Osteocyte (in vitro differentiated cells): ENCODE results near the gene MPRIP. TPM values are rescaled to one million over a fixed set of nuclear protein-coding genes. Genes with fewer than 3 reads are reported as not detected.
"Not testable (repeated sequence)": the region's sequence is repeated elsewhere in the genome, so short reads cannot be mapped to it uniquely, and the experiment has no call there.

Experiments used
- DNase-seq: peaks from one replicate; pipeline ENCODE4 v3.0.0; 2021; ENCODE audit warnings: mixed read lengths; ENCODE audit not compliant: unreplicated experiment; ENCODE audit errors: extremely low spot score
- H3K27ac Mint-ChIP-seq: one replicate; pipeline ENCODE4 v1.8.0; 2021; ENCODE audit warnings: mild to moderate bottlenecking, mixed read lengths; ENCODE audit not compliant: unreplicated experiment
- H3K27me3 Mint-ChIP-seq: one replicate; pipeline ENCODE4 v1.8.0; 2021; ENCODE audit warnings: mixed read lengths; ENCODE audit not compliant: unreplicated experiment
- H3K36me3 Mint-ChIP-seq: one replicate; pipeline ENCODE4 v1.8.0; 2021; ENCODE audit warnings: mixed read lengths; ENCODE audit not compliant: unreplicated experiment
- H3K4me1 Mint-ChIP-seq: one replicate; pipeline ENCODE4 v1.8.0; 2021; ENCODE audit warnings: mixed read lengths; ENCODE audit not compliant: unreplicated experiment
- H3K4me3 Mint-ChIP-seq: one replicate; pipeline ENCODE4 v1.8.0; 2021; ENCODE audit warnings: mild to moderate bottlenecking, moderate library complexity, mixed read lengths; ENCODE audit not compliant: unreplicated experiment
- H3K9me3 Mint-ChIP-seq: one replicate; pipeline ENCODE4 v1.8.0; 2021; ENCODE audit warnings: mixed read lengths; ENCODE audit not compliant: unreplicated experiment
- total RNA-seq: library from RNA; stranded (reverse); gene quantifications from 2 replicates; pipeline ENCODE4 v1.2.1, GENCODE V29; 2021
- TF ChIP-seq, protein P1 (sequence below): fragments of 200-600 bp; sonication (generic); IDR thresholded peaks from 2 replicates; pipeline ENCODE4 v1.5.0; 2021; ENCODE audit warnings: antibody characterized with exemption, mild to moderate bottlenecking, moderate library complexity

MPRIP gene
- total RNA-seq, 1 donor from 2014 or later, result 206 TPM

DNA sequence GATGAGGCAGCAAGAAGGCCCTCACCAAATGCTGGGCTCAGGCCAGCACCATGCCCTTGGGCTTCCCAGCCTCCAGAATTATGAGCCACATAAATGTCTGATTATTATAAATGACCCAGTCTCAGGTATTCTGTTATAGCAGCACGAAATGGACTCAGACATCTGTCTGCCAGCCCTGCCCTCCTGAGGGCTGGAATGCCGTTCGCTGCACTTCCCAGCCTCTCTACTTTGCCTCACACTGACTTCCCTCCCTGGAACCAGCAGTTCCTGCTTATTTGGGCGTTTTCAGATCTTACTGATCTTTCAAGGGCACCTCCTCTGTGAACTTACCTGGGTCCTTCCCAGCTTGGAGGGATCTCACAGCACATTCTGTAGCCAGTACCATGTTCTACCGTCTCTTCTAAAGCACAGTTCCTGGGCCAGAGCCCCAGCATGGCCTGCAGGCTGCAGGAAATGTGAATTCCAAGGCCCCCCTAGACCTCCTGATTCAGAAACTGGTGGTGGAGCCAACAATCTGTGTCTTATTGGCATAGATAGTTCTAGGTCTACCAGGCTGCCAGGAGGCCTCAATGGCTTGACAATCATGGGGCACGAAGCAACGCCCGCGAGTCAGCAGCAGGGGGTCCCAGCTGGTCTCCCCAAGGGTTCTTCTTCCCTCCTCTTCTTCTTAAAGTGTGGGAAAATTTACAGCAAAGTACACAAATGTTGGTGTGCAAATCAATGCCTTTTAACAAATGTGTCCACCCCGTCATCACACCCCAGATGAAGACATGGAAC lies 33.4 kb upstream of the MPRIP start:
- not testable (repeated sequence) for DNase-seq, H3K27me3 Mint-ChIP-seq, H3K27ac Mint-ChIP-seq, H3K36me3 Mint-ChIP-seq, H3K4me3 Mint-ChIP-seq, H3K9me3 Mint-ChIP-seq
- H3K4me1 Mint-ChIP-seq, result peaks cover 23% of the 10 kb centered on the region

DNA sequence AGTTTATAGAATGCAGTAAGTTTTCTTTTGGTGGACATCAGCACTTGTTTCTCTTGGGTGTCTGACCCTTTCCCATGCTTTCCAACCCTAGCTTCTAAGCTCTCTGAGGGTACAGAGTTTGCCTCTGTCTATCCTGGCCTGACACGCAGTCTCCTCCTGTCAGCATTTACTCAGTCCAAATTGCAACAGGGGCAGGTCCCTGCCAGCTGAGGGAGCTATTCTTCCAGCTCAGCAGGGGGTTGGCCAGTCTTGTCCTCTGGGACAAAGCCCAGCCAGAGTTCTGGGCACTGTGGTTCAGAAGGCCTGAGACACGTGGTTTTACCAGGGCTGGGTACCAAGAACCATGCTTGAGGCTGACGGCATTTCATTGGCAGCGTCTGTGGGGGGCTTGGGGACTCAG lies 32.3 kb upstream of the MPRIP start:
- not testable (repeated sequence) for H3K36me3 Mint-ChIP-seq, H3K27ac Mint-ChIP-seq, H3K4me3 Mint-ChIP-seq, H3K27me3 Mint-ChIP-seq, H3K9me3 Mint-ChIP-seq, DNase-seq
- H3K4me1 Mint-ChIP-seq, result peaks cover 12% of the 10 kb centered on the region
- TF ChIP-seq, protein P1, sequence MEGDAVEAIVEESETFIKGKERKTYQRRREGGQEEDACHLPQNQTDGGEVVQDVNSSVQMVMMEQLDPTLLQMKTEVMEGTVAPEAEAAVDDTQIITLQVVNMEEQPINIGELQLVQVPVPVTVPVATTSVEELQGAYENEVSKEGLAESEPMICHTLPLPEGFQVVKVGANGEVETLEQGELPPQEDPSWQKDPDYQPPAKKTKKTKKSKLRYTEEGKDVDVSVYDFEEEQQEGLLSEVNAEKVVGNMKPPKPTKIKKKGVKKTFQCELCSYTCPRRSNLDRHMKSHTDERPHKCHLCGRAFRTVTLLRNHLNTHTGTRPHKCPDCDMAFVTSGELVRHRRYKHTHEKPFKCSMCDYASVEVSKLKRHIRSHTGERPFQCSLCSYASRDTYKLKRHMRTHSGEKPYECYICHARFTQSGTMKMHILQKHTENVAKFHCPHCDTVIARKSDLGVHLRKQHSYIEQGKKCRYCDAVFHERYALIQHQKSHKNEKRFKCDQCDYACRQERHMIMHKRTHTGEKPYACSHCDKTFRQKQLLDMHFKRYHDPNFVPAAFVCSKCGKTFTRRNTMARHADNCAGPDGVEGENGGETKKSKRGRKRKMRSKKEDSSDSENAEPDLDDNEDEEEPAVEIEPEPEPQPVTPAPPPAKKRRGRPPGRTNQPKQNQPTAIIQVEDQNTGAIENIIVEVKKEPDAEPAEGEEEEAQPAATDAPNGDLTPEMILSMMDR, result peak; percentile 19

DNA sequence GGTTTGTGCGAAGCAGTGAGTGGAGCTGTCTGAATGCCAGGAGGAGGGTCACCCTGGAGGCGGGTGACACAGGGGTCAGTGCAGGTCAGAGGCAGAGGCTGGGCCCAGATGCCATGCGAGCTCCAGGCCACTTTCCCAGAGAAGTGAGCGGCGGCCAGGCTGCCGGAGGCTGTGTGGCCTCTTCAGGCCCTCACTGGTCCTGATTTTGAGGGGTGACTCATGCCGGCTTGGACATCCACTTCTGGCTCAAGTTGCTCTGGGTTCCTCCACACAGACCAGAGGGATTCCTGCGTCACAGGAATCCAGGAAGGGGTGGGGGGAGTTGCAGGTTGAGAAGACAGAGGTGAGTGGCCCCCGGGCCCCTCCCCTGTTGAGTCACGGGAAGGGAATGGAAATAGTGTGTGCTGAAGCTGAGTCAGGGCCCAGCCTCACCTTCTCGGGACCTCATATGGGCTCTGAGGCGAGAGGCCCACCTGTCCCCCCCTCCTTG lies 31.7 kb upstream of the MPRIP start:
- DNase-seq, H3K27me3 Mint-ChIP-seq, H3K4me3 Mint-ChIP-seq, H3K36me3 Mint-ChIP-seq, H3K4me1 Mint-ChIP-seq, H3K9me3 Mint-ChIP-seq: not testable (repeated sequence)
- peak overlapping the region; percentile 60 for H3K27ac Mint-ChIP-seq

DNA sequence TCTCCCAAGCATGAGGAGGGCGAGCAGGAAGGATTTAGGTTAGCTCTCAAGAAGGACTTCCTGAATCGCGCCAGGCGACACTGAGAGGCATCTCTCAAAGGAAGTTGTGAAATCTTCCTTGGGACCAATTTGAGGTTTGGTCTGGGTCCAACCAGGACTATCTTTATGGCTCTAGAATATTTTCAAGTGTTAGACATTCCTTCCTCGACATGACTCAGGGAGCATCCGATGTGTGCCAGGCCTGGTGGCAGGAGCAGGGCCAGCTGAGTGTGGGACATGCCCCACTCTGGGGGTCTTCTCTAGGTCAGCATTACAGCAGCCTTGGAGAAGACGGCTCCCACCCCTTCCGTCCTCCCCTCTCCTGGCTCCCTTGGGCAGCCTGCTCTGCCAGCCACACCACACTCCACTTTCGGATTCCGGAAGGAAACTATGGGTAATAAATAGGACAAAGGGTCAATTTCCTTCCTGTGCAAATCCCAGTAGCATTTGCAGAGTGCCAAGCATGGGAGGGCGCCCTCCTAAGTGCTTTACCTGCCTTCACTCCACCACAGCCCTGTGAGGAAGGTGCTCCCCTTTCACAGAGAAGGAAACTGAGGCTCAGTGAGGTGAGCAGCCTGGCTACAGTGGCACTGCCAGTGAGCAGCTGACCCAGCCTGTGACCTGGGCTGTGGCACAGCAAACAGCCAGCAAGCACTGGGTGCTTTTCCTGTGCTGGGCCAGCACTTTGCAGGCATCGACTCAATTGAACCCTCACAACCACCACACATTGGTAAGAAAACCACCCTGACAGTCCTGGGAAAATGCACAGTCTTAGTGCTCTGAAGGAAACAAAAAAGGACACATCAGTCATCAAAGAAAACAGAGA lies 31.0 kb upstream of the MPRIP start:
- not testable (repeated sequence) for H3K36me3 Mint-ChIP-seq, DNase-seq, H3K4me3 Mint-ChIP-seq, H3K9me3 Mint-ChIP-seq, H3K27me3 Mint-ChIP-seq, H3K4me1 Mint-ChIP-seq
- H3K27ac Mint-ChIP-seq, result peak overlapping the region; percentile 60

DNA sequence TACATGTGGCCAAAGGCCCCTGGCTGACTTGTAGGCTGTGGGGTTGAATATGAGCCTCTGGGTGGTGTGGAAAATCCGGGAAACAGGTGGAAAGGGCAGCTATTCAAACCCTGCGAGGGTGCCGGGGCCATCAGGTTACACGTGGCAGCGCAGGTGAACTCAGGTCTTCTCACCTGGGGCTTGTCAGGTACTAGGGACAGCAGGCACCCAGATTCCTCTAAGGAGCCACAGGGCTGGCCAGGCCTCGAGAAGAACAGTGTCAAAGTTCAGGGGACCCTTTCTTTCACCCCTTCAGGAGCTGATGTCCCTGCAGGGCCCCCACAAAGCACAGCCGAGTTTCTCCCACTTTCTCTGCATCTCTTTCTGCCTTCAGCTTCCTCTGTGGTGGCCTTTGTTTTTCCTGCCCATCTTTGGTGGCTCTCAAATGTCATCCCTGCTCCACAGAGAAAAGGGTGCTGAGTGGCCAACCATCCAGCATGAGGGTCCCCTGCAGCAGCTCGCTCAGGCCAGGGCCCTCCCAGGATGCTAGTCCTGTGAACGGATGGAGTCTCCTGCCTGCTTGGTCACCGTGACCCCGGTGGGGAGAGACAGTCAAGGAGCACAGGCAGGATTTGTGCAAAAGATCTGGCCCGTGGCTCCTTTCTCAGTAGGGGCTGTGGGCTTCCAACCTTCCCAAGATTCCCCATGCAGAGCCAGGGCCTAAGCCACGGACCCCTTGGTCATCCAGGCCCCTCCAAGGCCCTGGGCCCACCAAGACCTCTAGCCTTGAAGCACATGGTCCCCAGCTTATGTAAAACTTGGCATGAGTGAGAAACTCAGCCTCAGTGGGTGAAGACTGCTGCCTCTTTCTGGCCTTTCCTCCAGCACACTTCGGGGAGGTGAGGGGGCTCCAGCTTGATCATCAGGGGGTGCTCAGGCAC lies 28.2 kb upstream of the MPRIP start:
- H3K36me3 Mint-ChIP-seq, H3K27me3 Mint-ChIP-seq, DNase-seq, H3K4me3 Mint-ChIP-seq, H3K27ac Mint-ChIP-seq, H3K9me3 Mint-ChIP-seq: not testable (repeated sequence)
- H3K4me1 Mint-ChIP-seq, result peaks cover 12% of the 10 kb centered on the region

DNA sequence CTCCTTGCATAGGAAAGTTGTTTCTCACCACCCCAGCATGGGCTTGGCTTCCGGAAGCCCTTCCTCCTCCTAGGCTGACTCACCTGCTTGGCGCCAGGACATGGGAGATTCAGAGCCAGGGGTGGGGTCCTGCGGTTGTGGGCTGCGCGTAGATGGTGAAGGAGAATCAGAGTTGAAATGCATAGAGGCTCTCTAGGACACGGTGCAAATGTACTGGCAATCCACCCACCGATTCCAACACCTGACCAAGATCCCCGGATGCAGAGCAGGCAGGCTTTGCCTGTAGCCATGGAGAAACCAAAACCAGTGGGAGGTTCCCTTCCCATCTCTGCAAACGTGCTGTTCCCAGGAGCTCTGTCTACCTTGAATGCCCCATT lies 27.5 kb upstream of the MPRIP start:
- H3K9me3 Mint-ChIP-seq, H3K27ac Mint-ChIP-seq, H3K36me3 Mint-ChIP-seq: not testable (repeated sequence)

DNA sequence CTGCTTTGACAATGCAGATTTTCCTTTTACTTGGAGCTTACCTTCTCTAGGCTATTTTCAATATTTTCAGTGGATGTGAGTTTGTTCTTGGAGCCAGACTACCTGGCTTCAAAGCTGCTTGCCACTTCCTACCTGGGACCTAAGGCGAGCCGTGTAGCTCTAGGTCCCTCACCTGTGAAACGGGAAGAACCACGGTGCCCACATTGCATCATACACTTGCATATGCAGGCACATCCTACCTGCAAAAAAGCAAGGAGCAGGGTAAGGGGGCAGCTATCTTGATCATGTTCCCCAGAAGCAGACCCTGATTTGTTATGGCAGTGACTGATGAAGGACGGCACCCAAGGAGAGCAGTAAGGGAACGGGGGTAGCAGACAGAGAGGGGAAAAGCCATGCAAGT lies 27.0 kb upstream of the MPRIP start:
- DNase-seq, result no peak
- Mint-ChIP-seq H3K36me3 (no peaks in the 10 kb centered on the region), H3K9me3 (no peaks in the 10 kb centered on the region), H3K27ac (no peak overlapping the region), H3K4me1 (peaks cover 12% of the 10 kb centered on the region), H3K27me3 (peaks cover 5% of the 10 kb centered on the region), H3K4me3 (no peak overlapping the region)
- TF ChIP-seq, protein P1, result no peak

More for the DNA sequence above, 27.5 kb upstream of the MPRIP start:
- H3K4me3 Mint-ChIP-seq, DNase-seq, H3K27me3 Mint-ChIP-seq: not testable (repeated sequence)
- peaks cover 11% of the 10 kb centered on the region for H3K4me1 Mint-ChIP-seq

DNA sequence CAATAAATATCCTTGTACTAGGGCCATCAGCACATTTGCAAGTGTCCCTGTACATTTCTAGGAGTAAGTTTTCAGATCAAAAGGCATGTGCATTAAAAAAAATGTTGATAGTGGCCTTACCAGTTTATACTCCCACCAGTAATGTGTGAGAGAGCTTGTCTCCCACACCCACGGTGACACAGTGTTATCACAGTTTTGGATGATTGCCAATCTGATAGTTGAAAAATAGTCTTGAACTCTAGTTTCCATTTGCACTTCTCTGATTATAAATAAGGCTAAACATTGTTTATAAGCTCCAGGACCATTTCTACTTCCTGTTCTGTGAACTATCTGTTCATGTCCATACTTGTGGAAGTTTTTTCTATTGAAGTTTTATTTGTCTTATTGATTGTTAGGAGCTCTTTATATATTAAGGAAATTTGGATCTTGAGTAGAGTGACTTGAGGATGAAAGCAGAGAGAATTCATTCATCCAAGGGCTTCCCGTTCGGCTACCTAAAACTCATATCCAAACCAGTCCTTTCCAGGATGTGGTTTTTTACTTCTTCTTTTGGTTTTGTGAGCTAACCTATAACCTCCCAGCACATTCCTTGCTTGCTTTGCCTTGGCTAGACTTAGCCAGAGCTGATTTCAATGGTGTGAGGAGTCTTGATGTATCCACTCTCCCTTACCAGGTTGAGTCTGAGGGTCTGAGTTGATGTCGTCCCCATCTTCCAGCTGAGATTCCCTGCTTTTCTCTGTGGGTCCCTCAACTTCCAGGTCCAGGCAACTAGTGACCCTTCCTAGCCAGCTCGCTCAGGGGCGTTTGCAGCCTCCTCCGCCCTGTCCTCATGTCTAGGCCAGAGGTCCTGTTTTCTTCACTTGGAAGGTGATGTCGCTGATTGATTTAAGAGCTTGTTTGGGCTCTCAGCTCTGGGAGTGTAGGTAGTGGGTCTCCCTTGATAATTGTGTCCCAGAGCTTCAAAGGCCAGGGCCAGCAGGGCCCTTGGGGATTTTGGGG lies 25.8 kb upstream of the MPRIP start:
- H3K36me3 Mint-ChIP-seq, H3K9me3 Mint-ChIP-seq, H3K4me3 Mint-ChIP-seq, H3K27ac Mint-ChIP-seq, DNase-seq, H3K27me3 Mint-ChIP-seq: not testable (repeated sequence)
- peaks cover 21% of the 10 kb centered on the region for H3K4me1 Mint-ChIP-seq
